Measurements from ENCODE around the gene DMAC2L.

- TF ChIP-seq, protein P1, sequence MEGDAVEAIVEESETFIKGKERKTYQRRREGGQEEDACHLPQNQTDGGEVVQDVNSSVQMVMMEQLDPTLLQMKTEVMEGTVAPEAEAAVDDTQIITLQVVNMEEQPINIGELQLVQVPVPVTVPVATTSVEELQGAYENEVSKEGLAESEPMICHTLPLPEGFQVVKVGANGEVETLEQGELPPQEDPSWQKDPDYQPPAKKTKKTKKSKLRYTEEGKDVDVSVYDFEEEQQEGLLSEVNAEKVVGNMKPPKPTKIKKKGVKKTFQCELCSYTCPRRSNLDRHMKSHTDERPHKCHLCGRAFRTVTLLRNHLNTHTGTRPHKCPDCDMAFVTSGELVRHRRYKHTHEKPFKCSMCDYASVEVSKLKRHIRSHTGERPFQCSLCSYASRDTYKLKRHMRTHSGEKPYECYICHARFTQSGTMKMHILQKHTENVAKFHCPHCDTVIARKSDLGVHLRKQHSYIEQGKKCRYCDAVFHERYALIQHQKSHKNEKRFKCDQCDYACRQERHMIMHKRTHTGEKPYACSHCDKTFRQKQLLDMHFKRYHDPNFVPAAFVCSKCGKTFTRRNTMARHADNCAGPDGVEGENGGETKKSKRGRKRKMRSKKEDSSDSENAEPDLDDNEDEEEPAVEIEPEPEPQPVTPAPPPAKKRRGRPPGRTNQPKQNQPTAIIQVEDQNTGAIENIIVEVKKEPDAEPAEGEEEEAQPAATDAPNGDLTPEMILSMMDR (IDR thresholded peaks at IDR 0.05), result no peak
- no peak for TF ChIP-seq POLR2A (IDR thresholded peaks at IDR 0.05)
These were observed 22.1 kb downstream of the DMAC2L start for GRCh38 chr14:50334211-50334610.

All from Peyer's patch (tissue), 4 donors.